WTC11 (cell line): ENCODE results near the gene MAZ. TPM values are rescaled to one million over a fixed set of nuclear protein-coding genes. Genes with fewer than 3 reads are reported as not detected.

ENCODE experiments used
- ATAC-seq: fragments of 200-7000 bp; cut with Tn5 transposase; 2 replicates; pipeline ENCODE4 v1.10.0; 2021; ENCODE audit warnings: mild to moderate bottlenecking, moderate library complexity
- CTCF ChIA-PET: fragments of 300-600 bp; sonication (Branson Sonifier 250); formaldehyde crosslinking; loops from one replicate; lab custom pipeline; 2021; ENCODE audit warnings: antibody characterized with exemption; lab: Charles Lee
- POLR2A ChIA-PET: fragments of 350-600 bp; sonication (Branson Sonifier 250); formaldehyde crosslinking; loops from one replicate; lab custom pipeline; 2021; ENCODE audit warnings: antibody characterized with exemption; lab: Charles Lee
- DNase-seq: peaks from one replicate; pipeline ENCODE4 v3.0.0; 2021; ENCODE audit warnings: low spot score
- H3K27ac Mint-ChIP-seq: 2 replicates; pipeline ENCODE4 v1.8.0; 2021; ENCODE audit warnings: mixed read lengths
- H3K27me3 Mint-ChIP-seq: 2 replicates; pipeline ENCODE4 v1.8.0; 2021; ENCODE audit warnings: low read depth, mild to moderate bottlenecking, moderate library complexity, mixed read lengths
- H3K36me3 Mint-ChIP-seq: 2 replicates; pipeline ENCODE4 v1.8.0; 2021; ENCODE audit warnings: mixed read lengths
- H3K4me1 Mint-ChIP-seq: 2 replicates; pipeline ENCODE4 v1.8.0; 2022; ENCODE audit warnings: mixed read lengths
- H3K4me3 Mint-ChIP-seq: 2 replicates; pipeline ENCODE4 v1.8.0; 2021; ENCODE audit warnings: mild to moderate bottlenecking, moderate library complexity, mixed read lengths
- H3K9me3 Mint-ChIP-seq: 2 replicates; pipeline ENCODE4 v1.8.0; 2021; ENCODE audit warnings: mixed read lengths
- ELF4 ChIP-seq: sonication (generic); formaldehyde crosslinking; IDR thresholded peaks from 2 replicates; pipeline ENCODE4 v1.8.1; 2022; ENCODE audit warnings: low read depth, mild to moderate bottlenecking, moderate library complexity, missing genetic modification reagents
- ESRRA ChIP-seq: sonication (generic); formaldehyde crosslinking; IDR thresholded peaks from 2 replicates; pipeline ENCODE4 v1.8.1; 2022; ENCODE audit warnings: mild to moderate bottlenecking, missing genetic modification reagents, borderline replicate concordance
- GTF2I ChIP-seq: fragments of 250-450 bp; sonication (Bioruptor Pico); conservative IDR thresholded peaks from 2 replicates; pipeline ENCODE4 v1.4.0; 2021; ENCODE audit warnings: mild to moderate bottlenecking
- HMGA2 ChIP-seq: fragments of 250-450 bp; sonication (Bioruptor Pico); IDR thresholded peaks from 2 replicates; pipeline ENCODE4 v1.4.0; 2021; ENCODE audit warnings: mild to moderate bottlenecking, moderate library complexity
- IRF2 ChIP-seq: sonication (generic); formaldehyde crosslinking; IDR thresholded peaks from 2 replicates; pipeline ENCODE4 v1.8.0; 2022; ENCODE audit warnings: low read depth, missing genetic modification reagents, borderline replicate concordance
- NFATC4 ChIP-seq: fragments of 250-450 bp; sonication (Bioruptor Pico); IDR thresholded peaks from 2 replicates; pipeline ENCODE4 v1.9.0; 2021; ENCODE audit warnings: mild to moderate bottlenecking
- NR2C2 ChIP-seq: sonication (generic); formaldehyde crosslinking; IDR thresholded peaks from 2 replicates; pipeline ENCODE4 v1.8.0; 2022; ENCODE audit warnings: mild to moderate bottlenecking, missing genetic modification reagents
- OVOL2 ChIP-seq: fragments of 250-450 bp; sonication (Bioruptor Pico); IDR thresholded peaks from 2 replicates; pipeline ENCODE4 v1.9.0; 2021; ENCODE audit warnings: mild to moderate bottlenecking, borderline replicate concordance
- RELA ChIP-seq: sonication (generic); formaldehyde crosslinking; IDR thresholded peaks from 2 replicates; pipeline ENCODE4 v1.8.1; 2022; ENCODE audit warnings: missing genetic modification reagents, mild to moderate bottlenecking, borderline replicate concordance
- RORB ChIP-seq: fragments of 250-450 bp; sonication (Bioruptor Pico); IDR thresholded peaks from 2 replicates; pipeline ENCODE4 v1.9.0; 2021; ENCODE audit warnings: mild to moderate bottlenecking
- TEAD1 ChIP-seq: sonication (generic); formaldehyde crosslinking; IDR thresholded peaks from 2 replicates; pipeline ENCODE4 v1.8.0; 2022; ENCODE audit warnings: mild to moderate bottlenecking, missing genetic modification reagents
- TEAD4 ChIP-seq: sonication (generic); formaldehyde crosslinking; IDR thresholded peaks from 2 replicates; pipeline ENCODE4 v1.8.0; 2022; ENCODE audit warnings: mild to moderate bottlenecking, missing genetic modification reagents
- ZNF219 ChIP-seq: sonication (generic); formaldehyde crosslinking; IDR thresholded peaks from 2 replicates; pipeline ENCODE4 v1.8.0; 2023; ENCODE audit warnings: missing genetic modification reagents, mild to moderate bottlenecking, borderline replicate concordance
- ZNF317 ChIP-seq: sonication (generic); formaldehyde crosslinking; IDR thresholded peaks from 2 replicates; pipeline ENCODE4 v1.8.1; 2023; ENCODE audit warnings: low read depth, mild to moderate bottlenecking, moderate library complexity, missing genetic modification reagents, borderline replicate concordance
- total RNA-seq: library from RNA; stranded (reverse); gene quantifications from 3 replicates; pipeline ENCODE4 v1.2.3, GENCODE V29; 2021
- TF ChIP-seq, protein P1 (sequence below): sonication (generic); formaldehyde crosslinking; IDR thresholded peaks from 2 replicates; pipeline ENCODE4 v1.8.0; 2022; ENCODE audit warnings: missing genetic modification reagents
- TF ChIP-seq, protein P2 (sequence below): sonication (generic); formaldehyde crosslinking; IDR thresholded peaks from 2 replicates; pipeline ENCODE4 v1.8.1; 2022; ENCODE audit warnings: low read depth, mild to moderate bottlenecking, moderate library complexity, missing genetic modification reagents, borderline replicate concordance
- TF ChIP-seq, protein P3 (sequence below): sonication (generic); formaldehyde crosslinking; IDR thresholded peaks from 2 replicates; pipeline ENCODE4 v1.8.0; 2023; ENCODE audit warnings: missing genetic modification reagents, mild to moderate bottlenecking, borderline replicate concordance
- TF ChIP-seq, protein P4 (sequence below): fragments of 250-450 bp; sonication (Bioruptor Pico); IDR thresholded peaks from 2 replicates; pipeline ENCODE4 v1.9.0; 2021; ENCODE audit warnings: mild to moderate bottlenecking
- TF ChIP-seq, protein P5 (sequence below): fragments of 250-450 bp; sonication (Bioruptor Pico); IDR thresholded peaks from 2 replicates; pipeline ENCODE4 v1.8.0; 2021; ENCODE audit warnings: mild to moderate bottlenecking
- TF ChIP-seq, protein P6 (sequence below): sonication (generic); formaldehyde crosslinking; IDR thresholded peaks from 2 replicates; pipeline ENCODE4 v1.8.1; 2023; ENCODE audit warnings: mild to moderate bottlenecking, missing genetic modification reagents
- TF ChIP-seq, protein P7 (sequence below): sonication (generic); formaldehyde crosslinking; IDR thresholded peaks from 2 replicates; pipeline ENCODE4 v1.8.0; 2022; ENCODE audit warnings: mild to moderate bottlenecking, missing genetic modification reagents
- TF ChIP-seq, protein P8 (sequence below): sonication (generic); formaldehyde crosslinking; IDR thresholded peaks from 2 replicates; pipeline ENCODE4 v1.8.1; 2023; ENCODE audit warnings: mild to moderate bottlenecking, missing genetic modification reagents

Gene MAZ
- total RNA-seq, 1 experiment from 2014 or later: 405 TPM

DNA sequence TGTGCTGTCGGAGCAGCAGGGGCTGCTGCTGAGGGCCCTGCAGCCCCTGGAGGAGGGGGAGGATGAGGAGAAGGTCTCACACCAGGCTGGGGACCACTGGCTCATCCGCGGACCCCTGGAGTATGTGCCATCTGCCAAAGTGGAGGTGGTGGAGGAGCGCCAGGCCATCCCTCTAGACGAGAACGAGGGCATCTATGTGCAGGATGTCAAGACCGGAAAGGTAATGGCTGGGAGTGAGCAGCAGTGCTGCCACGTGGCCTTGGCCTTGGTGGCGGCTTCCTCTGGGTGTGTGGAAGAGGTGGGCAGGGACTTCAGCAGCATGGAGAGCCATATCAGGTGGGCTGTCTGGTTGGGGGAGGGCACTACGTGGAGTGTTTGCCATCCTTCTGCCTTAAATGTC is 33.9 kb downstream of the MAZ start:
- no peak overlapping the region for H3K27ac Mint-ChIP-seq
- ChIA-PET POLR2A (interaction anchor here (0.6 to 0.7 kb wide), 2 partner anchors 104 to 192 kb away, joined by 3 to 4 read pairs; no protein-coding TSS in a partner anchor), CTCF (interaction anchor here (0.6 to 2.7 kb wide), 2 partner anchors 8 to 27 kb away, joined by 3 to 30 read pairs; no protein-coding TSS in a partner anchor)
- ATAC-seq (no peak), DNase-seq (no peak)
- TF ChIP-seq IRF2: no peak
- no peak for TF ChIP-seq HMGA2 (CRISPR knock-in tag)
- no peak for TF ChIP-seq ZNF219 (CRISPR knock-in tag)
- no peak for TF ChIP-seq GTF2I (CRISPR knock-in tag)
- TF ChIP-seq, protein P1, sequence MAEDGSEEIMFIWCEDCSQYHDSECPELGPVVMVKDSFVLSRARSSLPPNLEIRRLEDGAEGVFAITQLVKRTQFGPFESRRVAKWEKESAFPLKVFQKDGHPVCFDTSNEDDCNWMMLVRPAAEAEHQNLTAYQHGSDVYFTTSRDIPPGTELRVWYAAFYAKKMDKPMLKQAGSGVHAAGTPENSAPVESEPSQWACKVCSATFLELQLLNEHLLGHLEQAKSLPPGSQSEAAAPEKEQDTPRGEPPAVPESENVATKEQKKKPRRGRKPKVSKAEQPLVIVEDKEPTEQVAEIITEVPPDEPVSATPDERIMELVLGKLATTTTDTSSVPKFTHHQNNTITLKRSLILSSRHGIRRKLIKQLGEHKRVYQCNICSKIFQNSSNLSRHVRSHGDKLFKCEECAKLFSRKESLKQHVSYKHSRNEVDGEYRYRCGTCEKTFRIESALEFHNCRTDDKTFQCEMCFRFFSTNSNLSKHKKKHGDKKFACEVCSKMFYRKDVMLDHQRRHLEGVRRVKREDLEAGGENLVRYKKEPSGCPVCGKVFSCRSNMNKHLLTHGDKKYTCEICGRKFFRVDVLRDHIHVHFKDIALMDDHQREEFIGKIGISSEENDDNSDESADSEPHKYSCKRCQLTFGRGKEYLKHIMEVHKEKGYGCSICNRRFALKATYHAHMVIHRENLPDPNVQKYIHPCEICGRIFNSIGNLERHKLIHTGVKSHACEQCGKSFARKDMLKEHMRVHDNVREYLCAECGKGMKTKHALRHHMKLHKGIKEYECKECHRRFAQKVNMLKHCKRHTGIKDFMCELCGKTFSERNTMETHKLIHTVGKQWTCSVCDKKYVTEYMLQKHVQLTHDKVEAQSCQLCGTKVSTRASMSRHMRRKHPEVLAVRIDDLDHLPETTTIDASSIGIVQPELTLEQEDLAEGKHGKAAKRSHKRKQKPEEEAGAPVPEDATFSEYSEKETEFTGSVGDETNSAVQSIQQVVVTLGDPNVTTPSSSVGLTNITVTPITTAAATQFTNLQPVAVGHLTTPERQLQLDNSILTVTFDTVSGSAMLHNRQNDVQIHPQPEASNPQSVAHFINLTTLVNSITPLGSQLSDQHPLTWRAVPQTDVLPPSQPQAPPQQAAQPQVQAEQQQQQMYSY: no peak
- TF ChIP-seq, protein P2, sequence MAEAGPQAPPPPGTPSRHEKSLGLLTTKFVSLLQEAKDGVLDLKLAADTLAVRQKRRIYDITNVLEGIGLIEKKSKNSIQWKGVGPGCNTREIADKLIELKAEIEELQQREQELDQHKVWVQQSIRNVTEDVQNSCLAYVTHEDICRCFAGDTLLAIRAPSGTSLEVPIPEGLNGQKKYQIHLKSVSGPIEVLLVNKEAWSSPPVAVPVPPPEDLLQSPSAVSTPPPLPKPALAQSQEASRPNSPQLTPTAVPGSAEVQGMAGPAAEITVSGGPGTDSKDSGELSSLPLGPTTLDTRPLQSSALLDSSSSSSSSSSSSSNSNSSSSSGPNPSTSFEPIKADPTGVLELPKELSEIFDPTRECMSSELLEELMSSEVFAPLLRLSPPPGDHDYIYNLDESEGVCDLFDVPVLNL: no peak
- TF ChIP-seq ZNF317: no peak
- no peak for TF ChIP-seq OVOL2
- TF ChIP-seq ESRRA: no peak
- no peak for TF ChIP-seq TEAD4
- TF ChIP-seq, protein P3, sequence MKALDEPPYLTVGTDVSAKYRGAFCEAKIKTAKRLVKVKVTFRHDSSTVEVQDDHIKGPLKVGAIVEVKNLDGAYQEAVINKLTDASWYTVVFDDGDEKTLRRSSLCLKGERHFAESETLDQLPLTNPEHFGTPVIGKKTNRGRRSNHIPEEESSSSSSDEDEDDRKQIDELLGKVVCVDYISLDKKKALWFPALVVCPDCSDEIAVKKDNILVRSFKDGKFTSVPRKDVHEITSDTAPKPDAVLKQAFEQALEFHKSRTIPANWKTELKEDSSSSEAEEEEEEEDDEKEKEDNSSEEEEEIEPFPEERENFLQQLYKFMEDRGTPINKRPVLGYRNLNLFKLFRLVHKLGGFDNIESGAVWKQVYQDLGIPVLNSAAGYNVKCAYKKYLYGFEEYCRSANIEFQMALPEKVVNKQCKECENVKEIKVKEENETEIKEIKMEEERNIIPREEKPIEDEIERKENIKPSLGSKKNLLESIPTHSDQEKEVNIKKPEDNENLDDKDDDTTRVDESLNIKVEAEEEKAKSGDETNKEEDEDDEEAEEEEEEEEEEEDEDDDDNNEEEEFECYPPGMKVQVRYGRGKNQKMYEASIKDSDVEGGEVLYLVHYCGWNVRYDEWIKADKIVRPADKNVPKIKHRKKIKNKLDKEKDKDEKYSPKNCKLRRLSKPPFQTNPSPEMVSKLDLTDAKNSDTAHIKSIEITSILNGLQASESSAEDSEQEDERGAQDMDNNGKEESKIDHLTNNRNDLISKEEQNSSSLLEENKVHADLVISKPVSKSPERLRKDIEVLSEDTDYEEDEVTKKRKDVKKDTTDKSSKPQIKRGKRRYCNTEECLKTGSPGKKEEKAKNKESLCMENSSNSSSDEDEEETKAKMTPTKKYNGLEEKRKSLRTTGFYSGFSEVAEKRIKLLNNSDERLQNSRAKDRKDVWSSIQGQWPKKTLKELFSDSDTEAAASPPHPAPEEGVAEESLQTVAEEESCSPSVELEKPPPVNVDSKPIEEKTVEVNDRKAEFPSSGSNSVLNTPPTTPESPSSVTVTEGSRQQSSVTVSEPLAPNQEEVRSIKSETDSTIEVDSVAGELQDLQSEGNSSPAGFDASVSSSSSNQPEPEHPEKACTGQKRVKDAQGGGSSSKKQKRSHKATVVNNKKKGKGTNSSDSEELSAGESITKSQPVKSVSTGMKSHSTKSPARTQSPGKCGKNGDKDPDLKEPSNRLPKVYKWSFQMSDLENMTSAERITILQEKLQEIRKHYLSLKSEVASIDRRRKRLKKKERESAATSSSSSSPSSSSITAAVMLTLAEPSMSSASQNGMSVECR (CRISPR knock-in tag): no peak
- TF ChIP-seq ELF4 (CRISPR knock-in tag): no peak
- TF ChIP-seq, protein P4, sequence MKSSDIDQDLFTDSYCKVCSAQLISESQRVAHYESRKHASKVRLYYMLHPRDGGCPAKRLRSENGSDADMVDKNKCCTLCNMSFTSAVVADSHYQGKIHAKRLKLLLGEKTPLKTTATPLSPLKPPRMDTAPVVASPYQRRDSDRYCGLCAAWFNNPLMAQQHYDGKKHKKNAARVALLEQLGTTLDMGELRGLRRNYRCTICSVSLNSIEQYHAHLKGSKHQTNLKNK: no peak
- TF ChIP-seq, protein P5, sequence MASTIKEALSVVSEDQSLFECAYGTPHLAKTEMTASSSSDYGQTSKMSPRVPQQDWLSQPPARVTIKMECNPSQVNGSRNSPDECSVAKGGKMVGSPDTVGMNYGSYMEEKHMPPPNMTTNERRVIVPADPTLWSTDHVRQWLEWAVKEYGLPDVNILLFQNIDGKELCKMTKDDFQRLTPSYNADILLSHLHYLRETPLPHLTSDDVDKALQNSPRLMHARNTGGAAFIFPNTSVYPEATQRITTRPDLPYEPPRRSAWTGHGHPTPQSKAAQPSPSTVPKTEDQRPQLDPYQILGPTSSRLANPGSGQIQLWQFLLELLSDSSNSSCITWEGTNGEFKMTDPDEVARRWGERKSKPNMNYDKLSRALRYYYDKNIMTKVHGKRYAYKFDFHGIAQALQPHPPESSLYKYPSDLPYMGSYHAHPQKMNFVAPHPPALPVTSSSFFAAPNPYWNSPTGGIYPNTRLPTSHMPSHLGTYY (CRISPR knock-in tag): no peak
- no peak for TF ChIP-seq RELA
- no peak for TF ChIP-seq RORB (CRISPR knock-in tag)
- H3K4me3 Mint-ChIP-seq: no peak overlapping the region
- no peaks in the 10 kb centered on the region for H3K9me3 Mint-ChIP-seq
- no peaks in the 10 kb centered on the region; the same call in 1 of the 2 replicates for H3K27me3 Mint-ChIP-seq
- no peaks in the 10 kb centered on the region for H3K4me1 Mint-ChIP-seq
- no peaks in the 10 kb centered on the region for H3K36me3 Mint-ChIP-seq

DNA sequence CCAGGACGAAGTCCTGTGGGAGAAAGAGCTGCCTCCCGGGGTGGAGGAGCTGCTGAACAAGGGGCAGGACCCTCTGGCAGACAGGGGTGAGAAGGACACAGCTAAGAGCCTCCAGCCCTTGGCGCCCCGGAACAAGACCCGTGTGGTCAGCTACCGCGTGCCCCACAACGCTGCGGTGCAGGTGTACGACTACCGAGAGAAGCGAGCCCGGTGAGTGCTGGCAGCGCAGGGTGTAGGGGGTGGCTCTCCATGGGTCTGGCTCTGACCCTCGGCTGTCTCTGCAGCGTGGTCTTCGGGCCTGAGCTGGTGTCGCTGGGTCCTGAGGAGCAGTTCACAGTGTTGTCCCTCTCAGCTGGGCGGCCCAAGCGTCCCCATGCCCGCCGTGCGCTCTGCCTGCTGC is 35.3 kb downstream of the MAZ start:
- CTCF ChIA-PET: interaction anchor here (0.8 kb wide), 1 partner anchor 26 kb away, joined by 3 read pairs; the partner anchor contains the start of gene PAGR1
- Mint-ChIP-seq H3K9me3 (no peaks in the 10 kb centered on the region), H3K36me3 (no peaks in the 10 kb centered on the region), H3K27ac (no peak overlapping the region), H3K4me1 (no peaks in the 10 kb centered on the region), H3K27me3 (no peaks in the 10 kb centered on the region; the same call in 1 of the 2 replicates), H3K4me3 (no peak overlapping the region)
- no peak for DNase-seq
- POLR2A ChIA-PET: no interaction called here
- no peak for ATAC-seq
- TF ChIP-seq TEAD1 (no peak), NR2C2 (CRISPR knock-in tag) (no peak), NFATC4 (CRISPR knock-in tag) (no peak)
- TF ChIP-seq, protein P6, sequence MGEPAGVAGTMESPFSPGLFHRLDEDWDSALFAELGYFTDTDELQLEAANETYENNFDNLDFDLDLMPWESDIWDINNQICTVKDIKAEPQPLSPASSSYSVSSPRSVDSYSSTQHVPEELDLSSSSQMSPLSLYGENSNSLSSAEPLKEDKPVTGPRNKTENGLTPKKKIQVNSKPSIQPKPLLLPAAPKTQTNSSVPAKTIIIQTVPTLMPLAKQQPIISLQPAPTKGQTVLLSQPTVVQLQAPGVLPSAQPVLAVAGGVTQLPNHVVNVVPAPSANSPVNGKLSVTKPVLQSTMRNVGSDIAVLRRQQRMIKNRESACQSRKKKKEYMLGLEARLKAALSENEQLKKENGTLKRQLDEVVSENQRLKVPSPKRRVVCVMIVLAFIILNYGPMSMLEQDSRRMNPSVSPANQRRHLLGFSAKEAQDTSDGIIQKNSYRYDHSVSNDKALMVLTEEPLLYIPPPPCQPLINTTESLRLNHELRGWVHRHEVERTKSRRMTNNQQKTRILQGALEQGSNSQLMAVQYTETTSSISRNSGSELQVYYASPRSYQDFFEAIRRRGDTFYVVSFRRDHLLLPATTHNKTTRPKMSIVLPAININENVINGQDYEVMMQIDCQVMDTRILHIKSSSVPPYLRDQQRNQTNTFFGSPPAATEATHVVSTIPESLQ: no peak
- TF ChIP-seq, protein P7, sequence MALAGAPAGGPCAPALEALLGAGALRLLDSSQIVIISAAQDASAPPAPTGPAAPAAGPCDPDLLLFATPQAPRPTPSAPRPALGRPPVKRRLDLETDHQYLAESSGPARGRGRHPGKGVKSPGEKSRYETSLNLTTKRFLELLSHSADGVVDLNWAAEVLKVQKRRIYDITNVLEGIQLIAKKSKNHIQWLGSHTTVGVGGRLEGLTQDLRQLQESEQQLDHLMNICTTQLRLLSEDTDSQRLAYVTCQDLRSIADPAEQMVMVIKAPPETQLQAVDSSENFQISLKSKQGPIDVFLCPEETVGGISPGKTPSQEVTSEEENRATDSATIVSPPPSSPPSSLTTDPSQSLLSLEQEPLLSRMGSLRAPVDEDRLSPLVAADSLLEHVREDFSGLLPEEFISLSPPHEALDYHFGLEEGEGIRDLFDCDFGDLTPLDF (CRISPR knock-in tag): no peak
- TF ChIP-seq, protein P8, sequence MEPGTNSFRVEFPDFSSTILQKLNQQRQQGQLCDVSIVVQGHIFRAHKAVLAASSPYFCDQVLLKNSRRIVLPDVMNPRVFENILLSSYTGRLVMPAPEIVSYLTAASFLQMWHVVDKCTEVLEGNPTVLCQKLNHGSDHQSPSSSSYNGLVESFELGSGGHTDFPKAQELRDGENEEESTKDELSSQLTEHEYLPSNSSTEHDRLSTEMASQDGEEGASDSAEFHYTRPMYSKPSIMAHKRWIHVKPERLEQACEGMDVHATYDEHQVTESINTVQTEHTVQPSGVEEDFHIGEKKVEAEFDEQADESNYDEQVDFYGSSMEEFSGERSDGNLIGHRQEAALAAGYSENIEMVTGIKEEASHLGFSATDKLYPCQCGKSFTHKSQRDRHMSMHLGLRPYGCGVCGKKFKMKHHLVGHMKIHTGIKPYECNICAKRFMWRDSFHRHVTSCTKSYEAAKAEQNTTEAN: no peak
